Cardiac muscle cell (in vitro differentiated cells and primary cell): ENCODE data around the gene MFSD2A. TPM values are rescaled to one million over a fixed set of nuclear protein-coding genes. Genes with fewer than 3 reads are reported as not detected.
"Not testable (repeated sequence)": the region's sequence is repeated elsewhere in the genome, so short reads cannot be mapped to it uniquely, and the experiment has no call there.

Experiments used
- DNase-seq, 2 donors: peaks; one replicate each; pipeline versions ENCODE4 v3.0.0 to v3.0.0-alpha.2; 2010 to 2017; ENCODE audit warnings: low read depth in 1 of 2, low spot score in 1 of 2
- H3K27ac ChIP-seq: fragments of 200-600 bp; sonication (generic); 2 replicates; pipeline ENCODE4 v1.5.1; 2016
- H3K27me3 ChIP-seq: fragments of 200-600 bp; sonication (generic); 2 replicates; pipeline ENCODE4 v1.6.0; 2016; ENCODE audit warnings: control low read depth
- H3K36me3 ChIP-seq: fragments of 200-600 bp; sonication (generic); 2 replicates; pipeline ENCODE4 v1.5.1; 2016; ENCODE audit warnings: control low read depth
- H3K4me1 ChIP-seq: fragments of 200-600 bp; sonication (generic); 2 replicates; pipeline ENCODE4 v1.8.1; 2017; ENCODE audit warnings: low read depth, mild to moderate bottlenecking, mixed run types
- H3K4me3 ChIP-seq: fragments of 200-600 bp; sonication (generic); 2 replicates; pipeline ENCODE4 v1.5.1; 2016; ENCODE audit warnings: mild to moderate bottlenecking
- H3K9me3 ChIP-seq: fragments of 200-600 bp; sonication (generic); 2 replicates; pipeline ENCODE4 v1.5.1; 2017; ENCODE audit warnings: low read depth, mild to moderate bottlenecking, control low read depth
- CTCF ChIP-seq: IDR thresholded peaks from 2 replicates; pipeline ENCODE4 v1.5.1; 2012; ENCODE audit warnings: low read depth, mild to moderate bottlenecking, low read length
- polyA plus RNA-seq: library from polyadenylated mRNA; unstranded; fragments of >200 nt; fragmentation: Nextera tagmentation; extraction: Ambion mirVana; gene quantifications from 2 replicates; pipeline ENCODE4 v1.2.1, GENCODE V29; 2016
- total RNA-seq: library from RNA; depleted of rRNA; stranded (reverse); fragments of >200 nt; gene quantifications from 2 replicates; pipeline ENCODE4 v1.2.3, GENCODE V29; 2016

The MFSD2A gene
- total and polyA plus RNA-seq, 2 experiments from 2014 or later = 1.0 TPM; not detected in 1

GRCh38 chr1:39958403-39959200 lies 3.7 kb downstream of the MFSD2A start:
- H3K9me3 ChIP-seq = no peaks in the 10 kb centered on the region
- no peaks in the 10 kb centered on the region for H3K36me3 ChIP-seq
- DNase-seq = no peak
- H3K27me3 ChIP-seq = peaks cover 83% of the 10 kb centered on the region
- H3K4me3 ChIP-seq = no peak overlapping the region
- H3K4me1 ChIP-seq = no peaks in the 10 kb centered on the region
- no peak for TF ChIP-seq CTCF
- H3K27ac ChIP-seq = no peak overlapping the region

GRCh38 chr1:39959651-39960333 lies 4.8 kb downstream of the MFSD2A start:
- Histone ChIP-seq H3K4me3 (no peak overlapping the region), H3K36me3 (no peaks in the 10 kb centered on the region), H3K27me3 (peaks cover 77% of the 10 kb centered on the region), H3K4me1 (no peaks in the 10 kb centered on the region), H3K9me3 (no peaks in the 10 kb centered on the region), H3K27ac (no peak overlapping the region)
- DNase-seq = no peak
- TF ChIP-seq CTCF = no peak

- H3K36me3 ChIP-seq = no peaks in the 10 kb centered on the region
Measured at GRCh38 chr1:39960431-39960958, 5.5 kb downstream of the MFSD2A start.

GRCh38 chr1:39962450-39962825 lies 7.5 kb downstream of the MFSD2A start:
- no peak overlapping the region for H3K27ac ChIP-seq
- H3K4me1 ChIP-seq = no peaks in the 10 kb centered on the region
- H3K36me3 ChIP-seq = no peaks in the 10 kb centered on the region
- H3K27me3 ChIP-seq = peaks cover 78% of the 10 kb centered on the region
- H3K4me3 ChIP-seq = no peak overlapping the region
- no peaks in the 10 kb centered on the region for H3K9me3 ChIP-seq
- DNase-seq = no peak
- TF ChIP-seq CTCF = no peak

More at GRCh38 chr1:39960431-39960958, 5.5 kb downstream of the MFSD2A start:
- no peak for TF ChIP-seq CTCF
- Histone ChIP-seq H3K4me1 (no peaks in the 10 kb centered on the region), H3K27ac (no peak overlapping the region), H3K27me3 (peaks cover 77% of the 10 kb centered on the region), H3K9me3 (no peaks in the 10 kb centered on the region), H3K4me3 (no peak overlapping the region)
- DNase-seq = no peak

- H3K27ac ChIP-seq, H3K36me3 ChIP-seq, H3K4me3 ChIP-seq, H3K4me1 ChIP-seq, DNase-seq, H3K9me3 ChIP-seq: not testable (repeated sequence)
- peaks cover 78% of the 10 kb centered on the region for H3K27me3 ChIP-seq
Measured at GRCh38 chr1:39962964-39963363, 8.0 kb downstream of the MFSD2A start.

GRCh38 chr1:39964552-39964951 lies 9.6 kb downstream of the MFSD2A start:
- H3K9me3 ChIP-seq = no peaks in the 10 kb centered on the region
- H3K27me3 ChIP-seq = peaks cover 82% of the 10 kb centered on the region
- TF ChIP-seq CTCF = no peak
- no peak overlapping the region for H3K4me3 ChIP-seq
- no peaks in the 10 kb centered on the region for H3K36me3 ChIP-seq
- H3K4me1 ChIP-seq = no peaks in the 10 kb centered on the region
- no peak for DNase-seq
- no peak overlapping the region for H3K27ac ChIP-seq
